Stimulated activated naive CD4-positive, alpha-beta T cell treated with Interleukin-2 at 50 U/mL for 16 hours (primary cell): ENCODE results near the gene LFNG.

Experiments
- DNase-seq: peaks from one replicate; lab custom pipeline; 2025; lab: John Stamatoyannopoulos, UW

The LFNG gene

GRCh38 chr7:2517678-2518507, 1.7 kb upstream of the LFNG start:
- DNase-seq = no peak

- no peak for DNase-seq
Measured at GRCh38 chr7:2518737-2519118, 846 bp upstream of the LFNG start.

DNA sequence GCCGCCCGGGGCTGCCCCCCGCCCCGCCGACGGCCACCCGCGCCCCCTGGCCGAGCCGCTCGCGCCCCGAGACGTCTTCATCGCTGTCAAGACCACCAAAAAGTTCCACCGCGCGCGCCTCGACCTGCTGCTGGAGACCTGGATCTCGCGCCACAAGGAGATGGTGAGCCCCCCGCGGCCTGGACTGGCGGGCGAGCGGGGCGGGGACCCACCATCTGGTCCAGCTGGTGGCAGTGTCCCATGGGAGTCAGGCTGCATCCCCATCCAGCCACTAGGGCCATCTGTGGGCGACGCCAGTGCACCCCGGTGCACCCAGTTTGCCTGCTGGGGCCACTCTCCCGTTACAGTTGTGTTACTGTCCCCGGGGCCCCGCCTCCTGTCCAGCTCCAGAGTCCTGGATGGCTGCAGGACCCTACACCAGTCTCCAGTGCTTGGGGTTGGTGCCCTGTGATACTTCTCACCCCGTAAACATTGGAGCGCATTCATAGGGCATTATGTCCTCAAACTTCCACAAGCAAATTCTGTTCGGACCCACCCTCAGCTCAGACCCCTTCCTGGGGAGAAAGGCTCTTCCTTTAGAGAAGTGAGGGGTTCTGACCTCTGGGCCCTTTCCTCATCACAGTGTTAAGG, 672 bp downstream of the LFNG start:
- no peak for DNase-seq

GRCh38 chr7:2520761-2521290, 1.3 kb downstream of the LFNG start:
- no peak for DNase-seq

GRCh38 chr7:2521341-2521745, 1.8 kb downstream of the LFNG start:
- no peak for DNase-seq

DNA sequence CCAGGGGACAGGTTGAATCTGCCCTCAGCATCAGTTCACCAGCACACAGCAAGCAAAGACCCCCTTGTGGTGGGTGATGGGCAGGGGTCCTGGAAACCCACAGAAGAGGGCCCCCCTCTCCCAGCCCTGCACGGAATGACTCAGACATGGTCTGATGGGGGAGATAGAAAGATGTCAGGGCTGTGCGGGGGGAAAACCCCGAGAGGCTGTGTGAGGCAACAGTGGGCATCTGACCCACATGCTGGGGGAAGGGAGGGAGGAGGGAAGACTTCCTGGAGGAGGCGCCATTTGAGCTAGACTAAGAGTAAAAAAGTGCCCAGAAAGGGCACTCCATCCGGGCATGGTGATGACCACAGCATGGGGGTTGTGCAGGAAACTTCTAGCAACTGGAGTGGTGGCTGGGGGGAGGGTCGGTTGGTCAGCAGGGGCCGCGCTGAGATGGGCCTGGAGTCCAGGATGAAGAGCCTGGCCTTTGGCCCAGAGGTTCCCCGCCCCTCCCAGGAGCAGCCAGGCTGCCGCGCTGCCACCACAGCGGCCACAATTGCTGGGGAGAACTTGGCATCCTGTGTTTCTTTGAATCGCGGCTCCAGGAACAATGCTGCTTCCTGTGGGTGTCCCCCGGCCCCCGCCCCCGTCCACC, 2.5 kb downstream of the LFNG start:
- DNase-seq = peak; percentile 69

GRCh38 chr7:2522780-2523433, 3.3 kb downstream of the LFNG start:
- DNase-seq = no peak

GRCh38 chr7:2523461-2523936, 3.9 kb downstream of the LFNG start:
- DNase-seq = no peak

GRCh38 chr7:2523941-2524807, 4.6 kb downstream of the LFNG start:
- DNase-seq = no peak

GRCh38 chr7:2524808-2525657, 5.5 kb downstream of the LFNG start:
- DNase-seq = no peak

DNA sequence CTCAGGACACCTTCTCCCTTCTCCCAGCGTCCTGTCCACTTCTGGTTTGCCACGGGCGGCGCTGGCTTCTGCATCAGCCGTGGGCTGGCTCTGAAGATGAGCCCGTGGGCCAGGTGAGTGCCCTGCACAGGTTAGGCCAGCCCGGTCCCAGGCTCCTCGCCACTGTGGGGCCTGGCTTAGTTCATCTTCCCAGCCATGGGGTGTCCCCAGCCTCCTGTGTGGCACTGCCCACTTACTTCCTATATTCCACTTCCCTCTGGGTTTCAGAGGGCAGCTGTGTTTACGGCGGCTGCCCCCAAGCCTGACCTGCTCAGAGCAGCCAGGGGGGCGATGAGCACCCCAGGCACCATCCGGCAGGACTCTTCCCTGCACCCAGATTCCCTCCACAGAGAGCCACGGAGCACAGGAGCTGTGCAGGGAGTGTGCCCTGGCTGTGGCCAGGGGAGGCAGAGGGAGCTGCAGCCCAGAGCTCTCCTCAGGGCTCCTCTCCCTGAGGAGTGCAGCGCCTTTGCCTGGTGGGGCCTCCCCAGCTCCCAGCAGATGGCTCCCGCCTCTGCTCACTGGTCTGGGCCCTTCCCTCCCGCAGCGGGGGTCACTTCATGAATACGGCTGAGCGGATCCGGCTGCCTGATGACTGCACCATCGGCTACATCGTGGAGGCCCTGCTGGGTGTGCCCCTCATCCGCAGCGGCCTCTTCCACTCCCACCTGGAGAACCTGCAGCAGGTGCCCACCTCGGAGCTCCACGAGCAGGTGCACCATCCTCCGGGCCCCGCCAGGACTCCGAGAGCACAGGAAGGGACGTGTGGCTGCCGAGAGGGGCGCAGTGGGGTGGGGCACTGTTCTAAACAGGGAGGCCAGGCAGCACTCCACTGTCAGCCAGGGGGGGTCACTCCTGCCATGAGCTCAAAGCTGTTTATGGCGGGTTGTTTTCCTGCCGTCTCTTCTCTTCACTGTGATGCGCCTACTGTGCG, 6.4 kb downstream of the LFNG start:
- no peak for DNase-seq

- DNase-seq = no peak
Measured at GRCh38 chr7:2526659-2527504, 7.3 kb downstream of the LFNG start.

GRCh38 chr7:2527505-2528467, 8.2 kb downstream of the LFNG start:
- DNase-seq = peak; percentile 43

GRCh38 chr7:2528481-2529095, 9.0 kb downstream of the LFNG start:
- DNase-seq = no peak

DNA sequence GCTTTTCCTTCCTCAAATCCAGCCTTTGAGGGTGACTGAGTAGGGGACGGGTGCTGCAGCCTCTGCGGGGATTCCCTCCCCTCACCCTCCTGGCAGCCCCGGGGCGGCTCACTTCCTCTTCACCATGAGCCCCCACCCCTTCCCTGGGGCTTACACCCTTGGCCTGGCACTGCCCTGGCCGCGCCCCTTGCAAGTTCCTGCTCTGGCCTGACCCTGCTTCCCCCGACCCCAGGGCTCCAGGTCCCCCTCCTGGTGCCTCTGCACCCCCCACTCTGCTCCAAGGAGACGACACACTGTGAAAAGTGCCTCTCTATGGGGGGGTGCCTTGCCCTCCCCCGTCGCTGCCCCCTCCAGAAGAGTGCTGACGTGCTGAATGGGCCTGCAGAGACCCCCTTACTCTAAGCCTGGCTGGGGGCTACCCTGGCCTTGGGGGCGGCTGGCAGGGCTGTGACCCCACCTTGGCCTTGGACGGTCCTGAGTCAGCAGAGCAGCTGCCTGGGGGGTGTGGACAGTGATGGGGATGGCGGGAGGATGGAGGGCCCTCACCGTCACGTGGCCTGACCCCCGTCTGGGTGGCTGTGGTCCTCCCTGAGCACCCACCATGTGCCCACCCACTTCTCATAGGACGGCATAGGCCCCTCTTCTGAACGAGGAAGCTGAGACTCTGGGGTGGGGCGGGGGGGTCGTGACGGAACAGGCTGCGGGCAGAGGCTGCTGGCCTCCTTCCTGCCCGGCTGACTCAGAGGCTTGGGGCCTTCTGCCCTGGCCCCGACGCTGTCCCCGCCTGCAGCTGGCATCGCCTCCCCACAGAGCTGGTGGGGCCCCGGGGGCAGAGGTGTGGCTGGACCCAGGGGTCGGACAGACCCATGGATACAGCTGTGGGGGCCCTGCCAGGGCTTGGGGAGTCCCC, 9.8 kb downstream of the LFNG start:
- DNase-seq = peak; percentile 48
